Thoracic aorta (tissue), 2 donors: Measurements from ENCODE around the gene ADCY7. TPM values are rescaled to one million over a fixed set of nuclear protein-coding genes. Genes with fewer than 3 reads are reported as not detected.

ENCODE experiments used
- ATAC-seq: fragments of 150-250 bp; one replicate; pipeline ENCODE4 v1.8.0; 2017; ENCODE audit warnings: low read depth; ENCODE audit not compliant: insufficient number of reproducible peaks, low FRiP score
- DNase-seq: peaks from one replicate; pipeline ENCODE4 v3.0.0-alpha.2; 2020; ENCODE audit warnings: low spot score
- H3K27ac ChIP-seq, 2 donors: fragments of 200-600 bp; sonication (generic); 1 replicate in 1 of 2; 2 replicates in 1 of 2; pipeline ENCODE4 v1.5.1; 2016; ENCODE audit warnings: mild to moderate bottlenecking in 2 of 2, moderate library complexity in 2 of 2
- H3K27me3 ChIP-seq: fragments of 200-600 bp; sonication (generic); replicated peaks from 2 replicates; pipeline ENCODE4 v1.6.0; 2016; ENCODE audit warnings: mild to moderate bottlenecking; ENCODE audit not compliant: insufficient read depth
- H3K36me3 ChIP-seq: fragments of 200-600 bp; sonication (generic); one replicate; pipeline ENCODE4 v1.5.1; 2016
- H3K4me1 ChIP-seq, 2 donors: fragments of 200-600 bp; sonication (generic); 1 replicate in 1 of 2; 2 replicates in 1 of 2; pipeline versions ENCODE4 v1.5.1 to v1.6.0; 2016; ENCODE audit warnings: low read depth in 2 of 2, mild to moderate bottlenecking in 1 of 2; ENCODE audit not compliant: control insufficient read depth in 1 of 2
- H3K4me3 ChIP-seq: fragments of 200-600 bp; sonication (generic); 2 replicates; pipeline ENCODE4 v1.5.1; 2016; ENCODE audit warnings: mild to moderate bottlenecking
- H3K9me3 ChIP-seq: fragments of 200-600 bp; sonication (generic); 2 replicates; pipeline ENCODE4 v1.5.1; 2016
- CTCF ChIP-seq: fragments of 200-600 bp; sonication (generic); IDR thresholded peaks from one replicate; pipeline ENCODE4 v1.5.1; 2019; ENCODE audit warnings: antibody characterized with exemption
- total RNA-seq, 2 donors: library from RNA; depleted of rRNA; stranded (reverse); fragments of >200 nt; gene quantifications; one replicate each; pipeline versions ENCODE4 v1.1.0 to v1.2.3, GENCODE V29; 2016

ADCY7 gene
- total RNA-seq, 2 donors from 2014 or later = 35.9 to 39.8 TPM

DNA sequence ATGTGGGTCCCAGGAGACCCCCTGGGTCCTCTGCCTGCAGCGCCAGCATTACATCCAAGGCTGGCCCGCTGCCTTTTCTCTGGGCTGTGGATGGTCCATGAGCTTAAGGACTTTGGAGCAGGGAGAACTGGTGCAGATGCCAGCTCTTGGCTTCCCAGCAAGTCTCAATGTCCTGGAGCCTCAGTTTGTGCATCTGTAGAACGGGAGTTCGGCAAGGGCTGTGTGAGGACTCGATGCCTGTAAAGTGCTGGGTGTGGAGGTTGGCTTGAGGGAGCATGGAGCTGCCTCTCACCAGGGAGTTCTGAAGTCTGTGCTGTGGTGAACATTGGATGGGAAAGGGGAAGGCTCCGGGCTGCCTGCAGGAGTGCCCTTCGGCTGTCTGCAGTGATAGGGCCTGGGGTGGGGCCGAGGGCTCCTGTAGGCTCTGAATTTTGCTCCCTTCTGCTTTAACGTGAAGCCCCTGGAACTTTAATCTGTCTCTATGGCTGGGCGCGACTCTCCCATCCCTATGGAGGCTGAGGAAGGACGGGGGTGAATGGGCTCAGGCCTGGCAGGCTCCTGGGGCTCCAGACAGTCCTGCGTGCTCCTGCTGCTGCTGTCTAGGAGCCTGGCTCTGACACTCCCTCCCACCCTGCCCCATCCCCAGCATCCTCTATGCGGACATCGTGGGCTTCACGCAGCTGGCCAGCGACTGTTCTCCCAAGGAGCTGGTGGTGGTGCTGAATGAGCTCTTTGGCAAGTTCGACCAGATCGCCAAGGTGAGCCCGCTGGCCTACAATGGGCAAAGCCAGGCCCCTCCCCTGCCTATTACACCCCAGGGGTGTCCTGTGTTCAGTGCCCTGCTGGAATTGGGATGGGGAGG is 27.9 kb downstream of the ADCY7 start:
- no peak for ATAC-seq

DNA sequence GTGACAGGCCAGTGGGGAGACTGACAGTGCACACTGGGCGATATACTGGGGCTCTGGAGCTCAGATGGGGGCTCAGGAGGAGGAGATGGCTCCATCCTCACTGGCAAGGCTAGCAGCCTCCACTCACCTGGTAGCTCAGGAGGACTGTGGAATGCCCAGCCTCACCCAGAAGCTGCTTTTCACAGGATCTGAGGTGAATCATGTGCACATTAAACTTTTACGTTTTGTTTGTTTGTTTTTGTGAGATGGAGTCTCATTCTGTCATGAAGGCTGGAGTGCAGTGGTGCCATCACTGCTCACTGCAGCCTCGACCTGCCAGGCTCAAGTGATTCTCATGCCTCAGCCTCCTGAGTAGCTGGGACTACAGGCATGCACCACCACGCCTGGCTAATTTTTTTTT is 28.6 kb downstream of the ADCY7 start:
- no peak overlapping the region for H3K4me3 ChIP-seq
- H3K36me3 ChIP-seq = no peaks in the 10 kb centered on the region
- no peaks in the 10 kb centered on the region for H3K4me1 ChIP-seq
- H3K27me3 ChIP-seq = no peaks in the 10 kb centered on the region
- H3K9me3 ChIP-seq = no peaks in the 10 kb centered on the region
- DNase-seq (no peak), ATAC-seq (no peak)
- no peak for TF ChIP-seq CTCF
- H3K27ac ChIP-seq = no peak overlapping the region

More for the DNA sequence above, 27.9 kb downstream of the ADCY7 start:
- Histone ChIP-seq H3K4me1 (no peaks in the 10 kb centered on the region), H3K4me3 (no peak overlapping the region), H3K9me3 (no peaks in the 10 kb centered on the region), H3K27me3 (no peaks in the 10 kb centered on the region), H3K36me3 (no peaks in the 10 kb centered on the region), H3K27ac (no peak overlapping the region)
- TF ChIP-seq CTCF = no peak
- DNase-seq = no peak

GRCh38 chr16:50295541-50296132 is 29.3 kb downstream of the ADCY7 start:
- no peaks in the 10 kb centered on the region for H3K27me3 ChIP-seq
- no peak overlapping the region for H3K4me3 ChIP-seq
- no peaks in the 10 kb centered on the region for H3K9me3 ChIP-seq
- H3K4me1 ChIP-seq = no peaks in the 10 kb centered on the region
- DNase-seq = no peak
- H3K36me3 ChIP-seq = no peaks in the 10 kb centered on the region
- TF ChIP-seq CTCF = no peak
- H3K27ac ChIP-seq = no peak overlapping the region
- ATAC-seq = no peak

DNA sequence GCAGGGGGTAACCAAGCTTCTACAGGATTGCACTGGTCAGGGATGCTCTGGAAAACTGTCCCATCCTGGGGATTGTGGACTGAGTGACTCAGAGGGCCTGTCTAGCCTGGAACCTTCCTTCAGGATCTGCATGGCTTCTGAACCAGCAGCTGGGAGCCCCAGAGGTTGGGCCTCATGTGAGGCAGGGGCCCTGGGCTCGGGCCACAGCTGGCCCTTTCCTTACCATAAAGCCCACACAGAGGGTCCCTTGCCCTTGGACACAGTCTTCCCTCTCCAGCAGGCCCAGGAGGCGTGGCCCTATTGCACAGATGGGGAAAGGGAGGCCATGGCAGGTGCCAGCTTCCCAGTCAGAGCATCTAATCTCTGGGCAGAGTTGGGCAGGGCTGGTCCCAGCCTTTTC is 30.5 kb downstream of the ADCY7 start:
- H3K27ac ChIP-seq = no peak overlapping the region
- H3K27me3 ChIP-seq = no peaks in the 10 kb centered on the region
- no peak for DNase-seq
- TF ChIP-seq CTCF = no peak
- H3K4me1 ChIP-seq = no peaks in the 10 kb centered on the region
- no peak overlapping the region for H3K4me3 ChIP-seq
- H3K9me3 ChIP-seq = no peaks in the 10 kb centered on the region
- no peak for ATAC-seq
- H3K36me3 ChIP-seq = no peaks in the 10 kb centered on the region

- Histone ChIP-seq H3K4me1 (no peaks in the 10 kb centered on the region), H3K27me3 (no peaks in the 10 kb centered on the region), H3K9me3 (no peaks in the 10 kb centered on the region), H3K36me3 (no peaks in the 10 kb centered on the region), H3K4me3 (no peak overlapping the region), H3K27ac (no peak overlapping the region)
- TF ChIP-seq CTCF = no peak
- DNase-seq = no peak
- no peak for ATAC-seq
These were observed 31.1 kb downstream of the ADCY7 start for GRCh38 chr16:50297301-50298074.
